NT2/D1 (cell line): ENCODE data around the gene ARL8B.

Source experiments
- SUZ12 ChIP-seq: IDR thresholded peaks from 2 replicates; pipeline ENCODE4 v1.6.1; 2011; ENCODE audit not compliant: insufficient read length, insufficient read depth; ENCODE audit errors: extremely low read depth
- YY1 ChIP-seq: IDR thresholded peaks from 2 replicates; pipeline ENCODE4 v1.6.1; 2011; ENCODE audit not compliant: insufficient read length, insufficient read depth
- ZNF274 ChIP-seq: IDR thresholded peaks from 2 replicates; pipeline ENCODE4 v1.6.1; 2011; ENCODE audit warnings: mild to moderate bottlenecking, low read depth, low read length

- TF ChIP-seq ZNF274 = no peak
- no peak for TF ChIP-seq SUZ12
- no peak for TF ChIP-seq YY1
Observed at GRCh38 chr3:5105050-5105449, 17.0 kb upstream of the ARL8B start.
